Ovary (tissue), 9 donors: ENCODE measurements around the gene EVA1A. TPM values are rescaled to one million over a fixed set of nuclear protein-coding genes. Genes with fewer than 3 reads are reported as not detected.

Source experiments
- DNase-seq, 5 donors: peaks; one replicate each; pipeline ENCODE4 v3.0.0-alpha.2; 2019 to 2020
- H3K27ac ChIP-seq, 2 donors: fragments of 200-600 bp; one replicate each; pipeline versions ENCODE4 v1.5.1 to v1.8.0; 2019 to 2022
- H3K27me3 ChIP-seq: fragments of 200-600 bp; one replicate; pipeline ENCODE4 v1.8.0; 2022
- H3K36me3 ChIP-seq: fragments of 200-600 bp; sonication (generic); one replicate; pipeline ENCODE4 v1.5.1; 2019
- H3K4me1 ChIP-seq: one replicate; pipeline ENCODE4 v1.8.1; 2013; ENCODE audit warnings: mild to moderate bottlenecking, moderate library complexity; ENCODE audit not compliant: insufficient read depth
- H3K4me3 ChIP-seq: fragments of 200-600 bp; sonication (generic); one replicate; pipeline ENCODE4 v1.5.1; 2017
- H3K9me3 ChIP-seq, 2 donors: fragments of 200-600 bp in 1 of 2; sonication (generic) in 1 of 2; one replicate each; pipeline versions ENCODE4 v1.5.1 to v1.8.1; 2013 to 2019; ENCODE audit warnings: mild to moderate bottlenecking in 1 of 2, moderate library complexity in 1 of 2
- CTCF ChIP-seq, 3 donors: fragments of 450-650 bp in 2 of 3; fragments of 200-600 bp in 1 of 3; IDR thresholded peaks; one replicate each; pipeline versions ENCODE4 v1.5.1 to v1.8.0; 2016 to 2022; ENCODE audit warnings: antibody characterized with exemption in 3 of 3, mild to moderate bottlenecking in 1 of 3
- EP300 ChIP-seq: sonication (generic); formaldehyde crosslinking; IDR thresholded peaks from one replicate; pipeline ENCODE4 v1.6.1; 2017; ENCODE audit warnings: antibody characterized with exemption
- POLR2A ChIP-seq: fragments of 450-650 bp; IDR thresholded peaks from one replicate; pipeline ENCODE4 v1.6.1; 2017; ENCODE audit warnings: antibody characterized with exemption, mild to moderate bottlenecking, moderate library complexity
- WGBS, 3 donors: extraction: QIAGEN DNeasy Blood & Tissue Kit in 1 of 3; methylation state at CpG; one replicate each; pipeline versions ENCODE4 v1.1.5 to v1.1.7; 2013 to 2017; 5-methylcytosine and 5-hydroxymethylcytosine counted together
- intact Hi-C, 4 donors: fragments of 100-400 bp; cut with DNase I; formaldehyde crosslinking; loops; one replicate each; pipeline versions ENCODE4 v1.11.0 to v1.15.1; 2022 to 2023
- polyA plus RNA-seq, 2 donors: library from polyadenylated mRNA; stranded (reverse); fragments of 200-250 nt in 1 of 2; fragments of 350-450 nt in 1 of 2; fragmentation: Illumina TruSeq in 1 of 2; extraction: RNeasy Lipid Tissue Mini Kit (QIAGEN cat#74804) in 1 of 2; gene quantifications; one replicate each; pipeline ENCODE4 v1.2.3, GENCODE V29; 2013 to 2014
- total RNA-seq, 7 donors: library from RNA; depleted of rRNA in 2 of 7; stranded (reverse); fragments of >200 nt in 2 of 7; fragmentation: NEBNext Ultra II Directional in 3 of 7; extraction: Animal tissue kit (Norgen Biotek cat#: 25700) in 3 of 7; gene quantifications; one replicate each; pipeline versions ENCODE4 v1.1.0 to v1.2.4, GENCODE V29; 2016 to 2023
- donor health status: DM: no; HTN: no; CAD: no; lungs with moderate emphysema.
- donor health status: DM: no; HTN: no; CAD: no.
- donor health status: Bipolar disorder and iron deficiency.
- donor health status: DM: yes; HTN: yes; CAD: no.
- donor health status: DM: no; HTN: no; CAD: no.
- donor health status: DM: yes; HTN: yes; CAD: no.

The EVA1A gene
- total and polyA plus RNA-seq, 9 donors = 0.62 to 12.2 (median 1.4) TPM

- intact Hi-C loops = no loop called here
- no peak overlapping the region for H3K27ac ChIP-seq
- H3K9me3 ChIP-seq = no peaks in the 10 kb centered on the region
- H3K4me1 ChIP-seq = peaks cover 6% of the 10 kb centered on the region
- H3K27me3 ChIP-seq = no peaks in the 10 kb centered on the region
- 93 to 98% (median 96%) methylated on average over 4 of the region's 4 CpGs for WGBS, 3 donors
- no peaks in the 10 kb centered on the region for H3K36me3 ChIP-seq
- no peak for DNase-seq
- TF ChIP-seq CTCF (IDR thresholded peaks at IDR 0.05) (no peak), EP300 (no peak), POLR2A (no peak)
- H3K4me3 ChIP-seq = no peak overlapping the region
These were observed 3.1 kb downstream of the EVA1A start for GRCh38 chr2:75557474-75558133.

GRCh38 chr2:75556679-75557366 lies 3.9 kb downstream of the EVA1A start:
- Histone ChIP-seq H3K9me3 (no peaks in the 10 kb centered on the region), H3K36me3 (no peaks in the 10 kb centered on the region), H3K27me3 (no peaks in the 10 kb centered on the region), H3K4me3 (no peak overlapping the region), H3K27ac (no peak overlapping the region), H3K4me1 (peaks cover 6% of the 10 kb centered on the region)
- intact Hi-C loops = no loop called here
- WGBS, 3 donors = 91 to 95% (median 93%) methylated on average over 7 of the region's 7 CpGs
- no peak for TF ChIP-seq EP300
- no peak for TF ChIP-seq POLR2A
- TF ChIP-seq CTCF (IDR thresholded peaks at IDR 0.05) = no peak
- DNase-seq = no peak

- no peak for TF ChIP-seq CTCF (IDR thresholded peaks at IDR 0.05)
- TF ChIP-seq POLR2A = no peak
- no peak for TF ChIP-seq EP300
- 85 to 92% (median 87%) methylated on average over 4 of the region's 4 CpGs for WGBS, 3 donors
- no peaks in the 10 kb centered on the region for H3K9me3 ChIP-seq
These were observed 5.0 kb downstream of the EVA1A start for GRCh38 chr2:75555701-75556100.

GRCh38 chr2:75553935-75554531 lies 6.7 kb downstream of the EVA1A start:
- Histone ChIP-seq H3K27me3 (no peaks in the 10 kb centered on the region), H3K9me3 (no peaks in the 10 kb centered on the region), H3K36me3 (no peaks in the 10 kb centered on the region), H3K27ac (no peak overlapping the region), H3K4me1 (no peaks in the 10 kb centered on the region), H3K4me3 (no peak overlapping the region)
- TF ChIP-seq POLR2A = no peak
- no peak for TF ChIP-seq CTCF (IDR thresholded peaks at IDR 0.05)
- TF ChIP-seq EP300 = no peak
- DNase-seq = no peak
- 81 to 87% (median 83%) methylated on average over 4 of the region's 4 CpGs for WGBS, 3 donors
- intact Hi-C loops = loop anchor here in 1 of 4 donors (5.0 kb wide), 1 partner anchor 37 kb away; no protein-coding TSS in a partner anchor

More at GRCh38 chr2:75555701-75556100, 5.0 kb downstream of the EVA1A start:
- Histone ChIP-seq H3K4me3 (no peak overlapping the region), H3K27me3 (no peaks in the 10 kb centered on the region), H3K36me3 (no peaks in the 10 kb centered on the region), H3K27ac (no peak overlapping the region), H3K4me1 (peaks cover 5% of the 10 kb centered on the region)
- intact Hi-C loops = no loop called here
- DNase-seq = no peak
